ENCODE results near the gene ACACB. TPM values are rescaled to one million over a fixed set of nuclear protein-coding genes. Genes with fewer than 3 reads are reported as not detected.

The ACACB gene
- total RNA-seq, 4 donors from 2014 or later: 19.6 to 38.2 (median 25.8) TPM

DNA sequence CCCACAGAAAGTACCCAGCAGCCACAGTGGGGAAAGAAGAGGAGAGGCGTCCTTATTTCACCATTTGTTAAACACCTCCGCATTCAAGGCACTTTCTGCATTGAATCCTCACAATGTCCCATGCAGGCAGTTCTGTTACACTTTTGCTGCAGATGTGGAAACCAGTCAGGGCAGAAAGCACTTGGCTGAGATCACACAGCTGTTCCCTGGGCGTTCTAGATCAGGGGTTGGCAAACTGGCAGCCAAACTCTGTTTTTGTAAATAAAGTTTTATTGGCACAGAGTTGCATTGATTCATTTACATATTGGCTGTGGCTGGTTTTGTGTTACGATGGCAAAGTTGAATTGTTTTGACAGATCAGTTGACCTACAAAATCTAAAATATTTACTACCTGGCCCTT lies 172.6 kb downstream of the ACACB start:
- intact Hi-C loops (cut with DNase I; ENCODE audit: low total_unique reads): no loop called here
- no peak for DNase-seq (ENCODE audit: low spot score in 2 of 2)
- no peak overlapping the region for H3K4me3 ChIP-seq (ENCODE audit: low read depth, poor library complexity, severe bottlenecking)
- TF ChIP-seq, protein P1, sequence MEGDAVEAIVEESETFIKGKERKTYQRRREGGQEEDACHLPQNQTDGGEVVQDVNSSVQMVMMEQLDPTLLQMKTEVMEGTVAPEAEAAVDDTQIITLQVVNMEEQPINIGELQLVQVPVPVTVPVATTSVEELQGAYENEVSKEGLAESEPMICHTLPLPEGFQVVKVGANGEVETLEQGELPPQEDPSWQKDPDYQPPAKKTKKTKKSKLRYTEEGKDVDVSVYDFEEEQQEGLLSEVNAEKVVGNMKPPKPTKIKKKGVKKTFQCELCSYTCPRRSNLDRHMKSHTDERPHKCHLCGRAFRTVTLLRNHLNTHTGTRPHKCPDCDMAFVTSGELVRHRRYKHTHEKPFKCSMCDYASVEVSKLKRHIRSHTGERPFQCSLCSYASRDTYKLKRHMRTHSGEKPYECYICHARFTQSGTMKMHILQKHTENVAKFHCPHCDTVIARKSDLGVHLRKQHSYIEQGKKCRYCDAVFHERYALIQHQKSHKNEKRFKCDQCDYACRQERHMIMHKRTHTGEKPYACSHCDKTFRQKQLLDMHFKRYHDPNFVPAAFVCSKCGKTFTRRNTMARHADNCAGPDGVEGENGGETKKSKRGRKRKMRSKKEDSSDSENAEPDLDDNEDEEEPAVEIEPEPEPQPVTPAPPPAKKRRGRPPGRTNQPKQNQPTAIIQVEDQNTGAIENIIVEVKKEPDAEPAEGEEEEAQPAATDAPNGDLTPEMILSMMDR (IDR thresholded peaks at IDR 0.05): no peak
- no peak for TF ChIP-seq POLR2A (IDR thresholded peaks at IDR 0.05)
- WGBS, 2 donors: 68 to 70% methylated on average over 4 of the region's 4 CpGs

DNA sequence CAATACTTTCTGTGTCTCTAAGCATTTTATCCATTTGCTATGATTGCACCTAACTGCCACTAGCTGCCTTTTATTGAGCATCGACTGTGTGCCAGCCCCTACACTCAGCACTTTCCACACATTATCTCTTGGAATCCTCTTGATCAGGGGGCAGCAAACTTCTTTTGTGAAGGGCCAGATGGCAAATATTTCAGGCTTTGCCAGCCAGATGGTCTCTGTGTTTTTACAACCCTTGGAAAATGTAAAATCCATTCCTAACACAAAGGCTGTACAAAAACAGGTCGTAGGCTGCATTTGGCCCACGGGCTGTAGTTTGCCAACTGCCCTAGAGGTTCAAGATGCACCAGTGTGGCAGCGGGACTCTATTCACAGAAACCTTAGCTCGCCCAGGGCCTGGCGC lies 173.2 kb downstream of the ACACB start:
- intact Hi-C loops (cut with DNase I; ENCODE audit: low total_unique reads): no loop called here
- TF ChIP-seq, protein P1 (IDR thresholded peaks at IDR 0.05): no peak
- no peak for TF ChIP-seq POLR2A (IDR thresholded peaks at IDR 0.05)
- DNase-seq (ENCODE audit: low spot score in 2 of 2): no peak
- H3K4me3 ChIP-seq (ENCODE audit: low read depth, poor library complexity, severe bottlenecking): no peak overlapping the region
- 86 to 87% methylated on average over 6 of the region's 6 CpGs for WGBS, 2 donors

- no peak overlapping the region for H3K4me3 ChIP-seq (ENCODE audit: low read depth, poor library complexity, severe bottlenecking)
- DNase-seq (ENCODE audit: low spot score in 2 of 2): no peak
- 92 to 93% methylated on average over 17 to 18 of the region's 18 CpGs for WGBS, 2 donors
- intact Hi-C loops (cut with DNase I; ENCODE audit: low total_unique reads): no loop called here
- TF ChIP-seq, protein P1 (IDR thresholded peaks at IDR 0.05): no peak
- no peak for TF ChIP-seq POLR2A (IDR thresholded peaks at IDR 0.05)
These were observed 173.7 kb downstream of the ACACB start for GRCh38 chr12:109290061-109290460.

DNA sequence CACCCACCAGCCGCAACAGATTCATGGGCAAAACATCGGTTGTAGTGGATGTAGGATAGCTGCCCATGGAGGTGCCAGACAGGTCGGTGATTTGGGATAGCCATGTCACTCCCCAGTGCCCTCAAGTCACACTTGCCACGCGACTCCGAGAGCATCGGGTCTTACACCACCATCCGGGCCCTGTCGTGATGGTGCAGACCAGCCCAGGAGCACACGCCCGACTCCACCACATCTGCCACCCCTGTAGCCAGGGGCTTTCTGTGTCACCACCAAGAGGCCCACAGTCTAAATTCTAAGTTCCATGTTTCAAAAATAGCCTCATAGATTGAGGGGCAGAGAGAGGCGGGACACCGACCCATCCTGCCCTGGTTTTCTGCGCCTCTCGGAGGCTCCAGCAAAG lies 174.7 kb downstream of the ACACB start:
- intact Hi-C loops (cut with DNase I; ENCODE audit: low total_unique reads): no loop called here
- DNase-seq (ENCODE audit: low spot score in 2 of 2): no peak
- TF ChIP-seq, protein P1 (IDR thresholded peaks at IDR 0.05): no peak
- no peak for TF ChIP-seq POLR2A (IDR thresholded peaks at IDR 0.05)
- no peak overlapping the region for H3K4me3 ChIP-seq (ENCODE audit: low read depth, poor library complexity, severe bottlenecking)
- WGBS, 2 donors: 35 to 36% methylated on average over 15 of the region's 15 CpGs

DNA sequence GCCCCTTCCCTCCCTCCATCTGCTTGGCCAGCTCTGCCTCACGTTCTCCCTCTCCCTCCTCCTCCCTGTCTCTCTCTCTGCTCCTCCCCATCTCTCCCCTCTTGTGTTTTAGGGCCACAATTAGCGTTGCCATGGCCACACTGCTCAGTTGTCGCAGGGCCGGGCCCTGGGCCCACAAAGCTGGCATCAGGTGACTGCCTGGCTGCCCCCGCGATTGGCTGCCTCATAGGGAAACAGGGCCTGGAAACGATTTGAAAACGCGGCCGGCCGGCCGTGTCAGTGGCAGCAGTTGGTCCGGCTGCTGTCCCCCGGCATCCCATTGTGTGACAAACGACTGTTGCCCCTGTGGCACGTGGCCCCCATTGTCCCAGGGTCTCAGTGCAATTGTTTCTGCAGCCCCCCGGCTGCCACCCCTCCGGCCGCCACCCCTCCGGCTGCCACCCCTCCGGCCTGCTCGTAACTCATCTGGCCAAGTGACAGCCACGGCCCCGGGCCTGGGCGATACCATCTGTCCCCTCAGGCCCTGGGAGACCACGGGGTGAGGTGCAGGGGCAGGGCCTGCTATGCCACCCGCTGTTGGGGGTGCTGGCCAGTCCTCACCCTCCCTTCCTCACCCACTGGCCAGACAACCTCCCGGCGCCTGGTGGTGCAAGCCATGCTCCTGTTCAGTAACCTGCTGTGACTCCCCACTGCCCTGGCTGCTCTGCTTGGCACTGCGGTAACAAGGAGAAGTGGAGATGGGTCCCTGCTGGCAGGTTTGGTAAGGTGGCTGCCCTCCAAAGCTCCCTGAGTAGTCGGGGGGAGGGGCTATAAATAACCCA lies 175.3 kb downstream of the ACACB start:
- WGBS, 2 donors: 11 to 15% methylated on average over 10 to 17 of the region's 31 CpGs

More for the DNA sequence above, 175.3 kb downstream of the ACACB start:
- intact Hi-C loops (cut with DNase I; ENCODE audit: low total_unique reads): no loop called here
- TF ChIP-seq POLR2A (IDR thresholded peaks at IDR 0.05): no peak
- TF ChIP-seq, protein P1 (IDR thresholded peaks at IDR 0.05): no peak
- peak in 1 of 2 donors; percentile 33 for DNase-seq (ENCODE audit: low spot score in 2 of 2)
- H3K4me3 ChIP-seq (ENCODE audit: low read depth, poor library complexity, severe bottlenecking): no peak overlapping the region
